Head of caudate nucleus (tissue), 42 donors: ENCODE measurements around the gene ATAD3B.

Experiments
- DNase-seq, 42 donors: peaks; one replicate each; pipeline versions ENCODE4 v3.0.0 to v3.0.0-alpha.2; 2020 to 2021; ENCODE audit warnings: mixed read lengths in 7 of 42
- intact Hi-C: fragments of 100-400 bp; cut with DNase I; formaldehyde crosslinking; loops from one replicate; pipeline ENCODE4 v1.15.0; 2022

The ATAD3B gene

DNA sequence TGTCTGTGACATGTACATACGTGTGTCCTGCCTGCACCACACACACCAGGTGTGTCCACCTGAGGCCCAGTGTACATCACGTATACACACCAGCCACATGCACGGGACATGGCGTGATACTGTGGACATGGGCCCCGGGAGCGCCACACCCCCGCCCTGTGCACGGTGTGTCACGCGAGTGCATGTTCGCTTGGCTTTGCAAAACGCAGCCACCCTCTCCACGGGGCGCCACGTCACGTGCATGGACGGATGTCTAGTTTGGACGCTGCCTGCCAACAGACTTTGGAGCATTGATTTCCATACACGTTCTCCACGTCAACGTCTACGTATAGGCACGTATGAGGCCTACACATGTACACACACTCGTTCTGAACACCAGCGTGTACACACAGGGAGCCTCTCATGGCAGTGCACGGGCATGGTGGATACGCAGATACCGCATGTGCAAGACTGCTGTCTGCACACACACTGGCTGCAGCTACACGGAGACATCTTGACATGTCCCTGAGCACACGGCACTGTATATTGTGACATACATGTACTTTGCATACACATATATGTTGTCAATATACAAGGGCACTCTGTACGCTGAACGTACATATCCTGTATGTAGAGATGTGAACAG, 66.2 kb downstream of the ATAD3B start:
- intact Hi-C loops = no loop called here
- no peak for DNase-seq

DNA sequence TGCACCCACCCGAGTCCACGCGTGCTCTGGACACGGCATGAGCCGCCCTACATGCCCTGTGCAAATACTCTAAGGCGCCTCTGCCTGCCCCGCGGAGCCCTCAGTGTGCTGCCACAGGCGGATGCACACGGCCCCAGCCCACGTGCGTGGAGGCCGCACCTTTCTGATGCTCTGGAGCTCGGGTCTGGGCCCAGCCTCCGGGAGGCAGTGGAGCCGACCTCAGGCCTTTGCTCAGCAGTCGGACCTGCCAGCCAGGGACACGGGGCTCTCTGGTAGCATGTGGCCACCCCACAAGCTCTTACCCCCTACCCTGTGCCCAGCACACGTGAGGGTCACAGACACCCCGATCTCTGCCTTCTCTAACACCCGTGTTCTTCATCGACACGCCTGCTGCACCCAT, 66.8 kb downstream of the ATAD3B start:
- intact Hi-C loops = no loop called here
- DNase-seq = no peak

- intact Hi-C loops = no loop called here
- DNase-seq = no peak
Observed at GRCh38 chr1:1538989-1539309, 67.4 kb downstream of the ATAD3B start.

DNA sequence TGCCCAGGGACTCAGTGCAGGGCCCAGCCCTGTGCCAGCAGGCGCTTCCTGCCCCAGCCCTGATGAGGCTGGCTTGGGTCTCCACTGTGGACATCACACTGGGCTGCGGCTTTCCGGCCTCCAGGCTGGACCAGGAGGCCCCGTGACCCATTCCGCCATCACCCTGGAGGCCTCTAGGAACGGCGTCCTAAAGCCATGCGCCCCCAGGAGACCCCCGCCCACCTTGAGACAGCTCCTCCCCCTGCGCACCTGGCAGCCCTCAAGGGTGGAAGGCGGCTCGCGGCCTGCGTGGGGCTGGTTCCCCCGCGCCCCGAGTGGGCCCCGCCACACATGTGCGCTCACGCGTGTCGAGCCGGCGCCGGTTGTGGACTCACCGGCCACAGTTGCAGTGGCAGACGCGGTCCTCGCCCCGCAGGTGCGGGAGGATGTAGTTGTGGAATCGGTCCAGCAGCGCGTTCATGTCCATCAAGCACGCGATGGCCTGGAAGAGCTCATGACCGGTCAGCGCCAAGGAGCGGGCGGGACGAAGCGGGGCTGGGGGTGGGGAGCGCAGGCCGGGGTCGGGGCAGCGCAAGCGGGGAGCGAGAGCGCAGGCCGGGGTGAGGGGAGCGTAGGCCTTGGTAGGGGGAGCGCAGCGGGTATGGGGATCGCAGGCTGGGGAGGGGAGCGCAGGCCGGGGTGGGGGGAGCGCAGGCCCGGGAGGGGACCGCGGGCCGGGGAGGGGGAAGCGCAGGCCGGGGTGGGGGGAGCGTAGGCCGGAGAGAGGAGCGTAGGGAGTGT, 67.9 kb downstream of the ATAD3B start:
- DNase-seq = peak in 10 of 42 donors; percentile 20 to 50 (median 34)
- intact Hi-C loops = no loop called here

GRCh38 chr1:1540090-1540817, 68.7 kb downstream of the ATAD3B start, which contains the start of gene TMEM240:
TSS of gene TMEM240 (minus strand) at chr1:1540624. CDS start at chr1:1540346, 278 bp downstream.
- intact Hi-C loops = no loop called here
- peak; percentile 51 to 94 (median 85) for DNase-seq

GRCh38 chr1:1540818-1541628, 69.5 kb downstream of the ATAD3B start:
- DNase-seq = no peak

GRCh38 chr1:1541956-1542765, 70.6 kb downstream of the ATAD3B start:
- intact Hi-C loops = no loop called here
- DNase-seq = no peak

More at GRCh38 chr1:1540818-1541628, 69.5 kb downstream of the ATAD3B start:
- intact Hi-C loops = no loop called here

- intact Hi-C loops = no loop called here
- DNase-seq = peak in 18 of 42 donors; percentile 27 to 71 (median 54)
Observed at GRCh38 chr1:1542766-1543705, 71.5 kb downstream of the ATAD3B start.

DNA sequence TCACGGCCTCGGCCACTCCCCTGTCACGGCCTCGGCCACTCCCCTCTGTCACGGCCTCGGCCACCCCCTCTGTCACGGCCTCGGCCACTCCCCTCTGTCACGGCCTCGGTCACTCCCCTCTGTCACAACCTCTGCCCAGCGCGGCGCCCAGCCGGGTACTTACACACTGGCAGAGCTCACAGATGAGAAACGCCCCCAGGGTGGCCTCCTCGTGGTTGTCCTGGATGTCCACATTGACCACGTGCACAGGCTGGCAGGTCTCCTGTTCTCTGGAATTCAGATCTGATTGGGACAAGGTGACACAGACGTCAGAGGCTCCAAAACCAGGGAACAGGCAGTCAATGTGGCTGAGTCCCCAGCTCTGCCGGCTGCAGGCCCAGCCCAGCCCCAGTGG, 72.1 kb downstream of the ATAD3B start:
- no peak for DNase-seq
- intact Hi-C loops = no loop called here

DNA sequence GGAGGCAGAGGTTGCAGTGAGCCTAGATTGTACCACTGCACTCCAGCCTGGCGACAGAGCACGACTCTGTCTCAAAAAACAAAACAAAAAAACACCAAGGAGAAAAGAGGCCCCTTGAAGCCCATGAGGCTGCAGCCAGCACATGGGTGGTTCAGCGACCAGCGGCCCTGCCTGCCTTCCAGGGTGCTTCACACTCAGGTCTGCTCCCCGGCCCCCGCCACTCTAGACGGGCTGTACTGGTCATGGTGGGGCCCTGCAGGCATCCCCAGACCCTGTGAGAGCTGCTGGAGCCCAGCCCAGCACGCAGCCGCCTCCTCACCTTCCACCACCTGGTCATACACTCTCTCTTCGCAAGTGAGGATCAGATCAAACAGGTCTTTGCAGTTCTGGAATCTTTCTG, 73.0 kb downstream of the ATAD3B start:
- DNase-seq = no peak
- intact Hi-C loops = no loop called here
